GM21390 (cell line): ENCODE results near the gene GP9.
"Not testable (repeated sequence)": the region's sequence is repeated elsewhere in the genome, so short reads cannot be mapped to it uniquely, and the experiment has no call there.

Experiments used
- ATAC-seq: cut with Tn5 transposase; IDR thresholded peaks from one replicate; pipeline ENCODE4 v1.9.1; 2021; ENCODE audit not compliant: unreplicated experiment

Gene GP9

GRCh38 chr3:129047553-129047839 lies 13.1 kb upstream of the GP9 start:
- ATAC-seq, result no peak

GRCh38 chr3:129050556-129051295 lies 9.9 kb upstream of the GP9 start:
- no peak for ATAC-seq

GRCh38 chr3:129051871-129052340 lies 8.7 kb upstream of the GP9 start:
- ATAC-seq, result no peak

- ATAC-seq, result no peak
Observed at GRCh38 chr3:129052675-129053074, 7.9 kb upstream of the GP9 start.

- ATAC-seq, result no peak
Observed at GRCh38 chr3:129054605-129055104, 5.9 kb upstream of the GP9 start.

GRCh38 chr3:129056451-129057173 lies 4.0 kb upstream of the GP9 start:
- no peak for ATAC-seq

GRCh38 chr3:129057249-129057648 lies 3.3 kb upstream of the GP9 start:
- no peak for ATAC-seq

- ATAC-seq, result peak; percentile 52
Observed at GRCh38 chr3:129058441-129059200, 2.0 kb upstream of the GP9 start.

- ATAC-seq, result no peak
Observed at GRCh38 chr3:129059311-129059958, 1.1 kb upstream of the GP9 start.

- no peak for ATAC-seq
Observed at GRCh38 chr3:129061023-129061887, 676 bp downstream of the GP9 start.

GRCh38 chr3:129061888-129062834 lies 1.6 kb downstream of the GP9 start:
- ATAC-seq, result no peak

- no peak for ATAC-seq
Observed at GRCh38 chr3:129063091-129063640, 2.6 kb downstream of the GP9 start.

- ATAC-seq, result no peak
Observed at GRCh38 chr3:129063841-129064482, 3.4 kb downstream of the GP9 start.

- no peak for ATAC-seq
Observed at GRCh38 chr3:129065016-129065719, 4.6 kb downstream of the GP9 start.

GRCh38 chr3:129065720-129066073 lies 5.1 kb downstream of the GP9 start:
- no peak for ATAC-seq

- not testable (repeated sequence) for ATAC-seq
Observed at GRCh38 chr3:129067719-129068118, 7.1 kb downstream of the GP9 start.

GRCh38 chr3:129068291-129068886 lies 7.8 kb downstream of the GP9 start:
- ATAC-seq, result no peak
